Tibial nerve (tissue), 4 donors: Measurements from ENCODE around the gene PLCL2. TPM values are rescaled to one million over a fixed set of nuclear protein-coding genes. Genes with fewer than 3 reads are reported as not detected.

Experiments
- DNase-seq, 2 donors: peaks; one replicate each; pipeline ENCODE4 v3.0.0-alpha.2; 2019; ENCODE audit warnings: low spot score in 2 of 2
- H3K27ac ChIP-seq, 4 donors: fragments of 200-600 bp; sonication (generic) in 3 of 4; one replicate each; pipeline ENCODE4 v1.5.1; 2017 to 2019; ENCODE audit warnings: mild to moderate bottlenecking in 1 of 4
- H3K27me3 ChIP-seq, 2 donors: fragments of 200-600 bp; sonication (generic) in 1 of 2; one replicate each; pipeline versions ENCODE4 v1.5.1 to v1.6.0; 2017 to 2019
- H3K36me3 ChIP-seq, 3 donors: fragments of 200-600 bp; sonication (generic); one replicate each; pipeline ENCODE4 v1.5.1; 2018 to 2019
- H3K4me1 ChIP-seq, 4 donors: fragments of 200-600 bp; sonication (generic) in 3 of 4; one replicate each; pipeline ENCODE4 v1.5.1; 2017 to 2019
- H3K4me3 ChIP-seq, 4 donors: fragments of 200-600 bp; sonication (generic) in 3 of 4; one replicate each; pipeline ENCODE4 v1.5.1; 2017 to 2019; ENCODE audit warnings: mild to moderate bottlenecking in 1 of 4, moderate library complexity in 1 of 4
- H3K9me3 ChIP-seq, 4 donors: fragments of 200-600 bp; sonication (generic) in 3 of 4; one replicate each; pipeline ENCODE4 v1.5.1; 2017 to 2019
- CTCF ChIP-seq, 5 experiments: fragments of 200-600 bp in 3 of 5; fragments of 450-650 bp in 2 of 5; sonication (generic) in 3 of 5; IDR thresholded peaks; one replicate each; pipeline ENCODE4 v1.5.1; 2016 to 2019; ENCODE audit warnings: antibody characterized with exemption in 5 of 5, mild to moderate bottlenecking in 3 of 5, moderate library complexity in 2 of 5
- EP300 ChIP-seq, 2 donors: sonication (generic); formaldehyde crosslinking; IDR thresholded peaks; one replicate each; pipeline ENCODE4 v1.6.1; 2017; ENCODE audit warnings: antibody characterized with exemption in 2 of 2, mild to moderate bottlenecking in 1 of 2
- POLR2A ChIP-seq, 2 donors: fragments of 450-650 bp; IDR thresholded peaks; one replicate each; pipeline ENCODE4 v1.6.1; 2017; ENCODE audit warnings: antibody characterized with exemption in 2 of 2, mild to moderate bottlenecking in 2 of 2, moderate library complexity in 2 of 2
- WGBS, 2 donors: methylation state at CpG; one replicate each; pipeline ENCODE4 v1.1.5; 2018; 5-methylcytosine and 5-hydroxymethylcytosine counted together
- total RNA-seq, 4 donors: library from RNA; depleted of rRNA; stranded (reverse); fragments of >200 nt; gene quantifications; one replicate each; pipeline ENCODE4 v1.1.0, GENCODE V29; 2016

PLCL2 gene
- total RNA-seq, 4 donors from 2014 or later = 17.7 to 39.3 (median 29.0) TPM

DNA sequence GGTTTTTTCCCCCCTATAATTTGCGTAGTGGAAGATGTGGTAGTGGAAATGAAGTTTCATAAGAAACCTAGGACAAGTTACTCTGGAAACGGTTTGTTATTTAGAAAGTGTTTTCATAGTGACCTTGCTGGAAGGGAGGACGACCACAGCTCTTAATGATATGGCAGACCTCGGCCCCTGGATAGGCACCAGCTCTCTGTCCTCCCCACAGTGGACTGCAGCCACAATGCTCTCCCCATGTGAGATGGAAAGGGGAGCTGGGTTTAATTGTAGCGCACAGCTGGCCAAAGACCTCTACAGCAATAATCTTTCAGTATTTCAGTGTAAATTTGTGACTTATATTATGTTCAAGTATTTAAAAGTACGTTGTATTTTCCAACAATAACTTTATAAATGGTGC lies 151.2 kb downstream of the PLCL2 start:
- TF ChIP-seq POLR2A (IDR thresholded peaks at IDR 0.05) (no peak), CTCF (IDR thresholded peaks at IDR 0.05) (no peak), EP300 (IDR thresholded peaks at IDR 0.05) (no peak)
- Histone ChIP-seq H3K4me1 (peaks cover 0 to 7% (median 0%) of the 10 kb centered on the region in 4 donors), H3K36me3 (no peaks in the 10 kb centered on the region), H3K27ac (no peak overlapping the region), H3K4me3 (no peak overlapping the region), H3K27me3 (no peaks in the 10 kb centered on the region), H3K9me3 (no peaks in the 10 kb centered on the region)
- DNase-seq = no peak
- WGBS, 2 donors = 87 to 90% methylated on average over 6 of the region's 6 CpGs

DNA sequence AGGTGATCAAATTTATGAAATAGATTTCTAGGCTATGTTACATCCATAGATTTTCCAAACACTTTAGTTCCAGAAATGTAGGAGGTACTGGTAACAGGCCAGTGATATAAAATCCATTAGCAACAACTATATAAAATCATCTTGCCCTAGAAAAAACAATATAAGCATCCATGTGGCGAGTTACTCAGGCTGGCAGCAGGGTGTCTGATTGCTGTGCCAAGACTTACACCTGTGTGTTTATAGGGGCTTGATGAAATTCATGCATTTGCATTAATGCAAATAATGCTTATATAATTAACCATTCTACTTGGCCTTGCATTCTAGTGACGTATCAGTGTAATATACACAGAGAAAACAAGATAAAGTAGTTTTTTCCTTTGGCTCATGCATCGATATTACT lies 153.4 kb downstream of the PLCL2 start:
- WGBS, 2 donors = 90 to 95% methylated on average over 3 of the region's 3 CpGs
- no peak for TF ChIP-seq CTCF (IDR thresholded peaks at IDR 0.05)
- no peak for TF ChIP-seq EP300 (IDR thresholded peaks at IDR 0.05)
- TF ChIP-seq POLR2A (IDR thresholded peaks at IDR 0.05) = no peak
- no peak for DNase-seq
- Histone ChIP-seq H3K27ac (no peak overlapping the region), H3K36me3 (no peaks in the 10 kb centered on the region), H3K9me3 (no peaks in the 10 kb centered on the region), H3K27me3 (no peaks in the 10 kb centered on the region), H3K4me3 (no peak overlapping the region), H3K4me1 (peaks cover 0 to 7% (median 0%) of the 10 kb centered on the region in 4 donors)

DNA sequence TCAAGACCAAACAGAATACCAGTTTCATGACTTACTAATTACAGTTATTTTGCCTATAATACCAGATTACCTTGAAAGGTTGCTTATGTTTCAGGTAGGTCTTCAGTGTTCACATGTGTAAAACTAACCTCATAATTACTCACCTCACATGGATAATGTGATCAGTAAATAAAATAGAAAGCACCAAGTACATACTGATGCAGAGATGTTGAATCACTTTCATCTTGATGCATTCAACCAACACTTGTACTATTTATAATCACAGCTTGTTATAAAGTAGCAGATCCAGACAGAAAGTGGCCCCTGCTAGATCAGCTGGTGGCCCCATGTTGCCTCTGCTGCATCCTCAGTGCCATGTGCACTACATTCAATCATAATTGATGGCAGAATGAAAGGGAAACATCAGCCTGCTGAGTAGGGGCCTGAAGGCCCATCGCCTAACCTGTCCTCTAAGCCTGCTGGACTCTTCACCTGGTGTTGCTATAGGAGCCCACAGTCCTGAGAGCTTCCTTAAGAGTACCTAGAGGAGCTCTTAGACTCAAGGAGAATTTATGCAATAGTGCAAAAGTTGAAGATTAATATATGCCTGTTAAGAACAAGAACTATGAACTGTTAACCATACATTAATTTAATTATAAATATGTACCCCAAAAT lies 154.3 kb downstream of the PLCL2 start:
- no peak overlapping the region for H3K27ac ChIP-seq
- H3K9me3 ChIP-seq = no peaks in the 10 kb centered on the region
- 93 to 100% methylated on average over 1 of the region's 1 CpG for WGBS, 2 donors
- H3K4me3 ChIP-seq = no peak overlapping the region
- TF ChIP-seq EP300 (IDR thresholded peaks at IDR 0.05) (no peak), POLR2A (IDR thresholded peaks at IDR 0.05) (no peak), CTCF (IDR thresholded peaks at IDR 0.05) (no peak)
- DNase-seq = no peak
- H3K4me1 ChIP-seq = peaks cover 0 to 7% (median 0%) of the 10 kb centered on the region in 4 donors
- no peaks in the 10 kb centered on the region for H3K36me3 ChIP-seq
- no peaks in the 10 kb centered on the region for H3K27me3 ChIP-seq

DNA sequence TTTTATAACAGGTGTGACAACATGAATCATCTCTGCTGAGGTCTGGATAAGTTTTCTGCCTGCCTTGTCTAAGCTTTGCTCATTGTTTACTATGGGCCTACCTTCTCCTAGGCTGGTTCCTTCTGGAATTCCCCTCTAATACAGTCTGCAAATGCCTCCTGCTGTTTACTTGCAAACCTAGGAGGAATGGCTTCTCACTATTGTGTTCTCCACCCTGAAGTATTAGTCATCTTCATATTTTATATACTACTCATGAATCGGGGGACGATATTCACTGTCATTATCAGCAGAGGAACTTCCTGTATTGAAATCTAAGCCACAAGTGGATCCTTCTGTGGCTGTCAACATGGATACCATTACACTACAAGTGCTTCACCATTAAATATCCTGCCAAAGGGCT lies 154.8 kb downstream of the PLCL2 start:
- Histone ChIP-seq H3K27ac (no peak overlapping the region), H3K4me1 (peaks cover 0 to 7% (median 0%) of the 10 kb centered on the region in 4 donors), H3K27me3 (no peaks in the 10 kb centered on the region), H3K9me3 (no peaks in the 10 kb centered on the region), H3K4me3 (no peak overlapping the region), H3K36me3 (no peaks in the 10 kb centered on the region)
- no peak for DNase-seq
- 57 to 66% methylated on average over 2 of the region's 2 CpGs for WGBS, 2 donors
- TF ChIP-seq POLR2A (IDR thresholded peaks at IDR 0.05) (no peak), CTCF (IDR thresholded peaks at IDR 0.05) (no peak), EP300 (IDR thresholded peaks at IDR 0.05) (no peak)

DNA sequence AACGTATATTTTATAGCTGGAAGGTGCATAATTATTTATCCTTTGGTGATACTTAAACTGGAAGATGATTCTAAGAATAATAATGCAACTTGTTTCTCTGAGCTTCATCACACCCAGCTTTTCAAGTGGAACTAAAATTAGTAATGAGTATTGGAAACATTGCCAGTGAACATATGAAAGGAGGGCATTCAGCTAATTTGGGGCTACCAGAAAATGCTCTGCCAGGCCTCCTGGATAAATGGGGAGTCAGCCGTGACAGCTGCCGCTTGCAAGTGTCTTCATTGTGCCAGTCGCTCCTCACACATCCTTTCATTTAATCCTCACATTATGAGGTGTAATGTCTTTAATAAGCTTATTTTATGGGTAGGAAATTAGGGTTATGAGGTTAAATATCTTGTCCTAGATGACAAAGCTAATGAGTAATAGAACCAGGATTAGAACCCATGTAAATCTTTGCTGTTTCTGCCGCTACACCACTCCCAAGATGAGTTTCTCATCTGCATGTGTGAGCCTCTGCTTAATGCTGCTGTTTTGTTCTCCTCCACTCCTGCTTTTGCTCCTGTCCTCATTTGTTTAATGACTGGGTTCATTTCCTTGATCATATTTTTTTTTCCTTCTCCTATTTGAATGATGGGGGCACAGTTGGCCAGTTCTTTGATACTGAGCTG lies 155.7 kb downstream of the PLCL2 start:
- Histone ChIP-seq H3K4me3 (no peak overlapping the region), H3K27ac (no peak overlapping the region), H3K36me3 (no peaks in the 10 kb centered on the region), H3K9me3 (no peaks in the 10 kb centered on the region), H3K27me3 (no peaks in the 10 kb centered on the region), H3K4me1 (peaks cover 0 to 7% (median 0%) of the 10 kb centered on the region in 4 donors)
- WGBS, 2 donors = 79 to 80% methylated on average over 5 of the region's 5 CpGs
- TF ChIP-seq EP300 (IDR thresholded peaks at IDR 0.05) (no peak), CTCF (IDR thresholded peaks at IDR 0.05) (no peak), POLR2A (IDR thresholded peaks at IDR 0.05) (no peak)
- DNase-seq = no peak
